GM04503 (cell line): ENCODE results near the gene PLCE1.
A peak's percentile ranks its signal among the peaks of the same experiment; 100 is the strongest.

Experiments
- DNase-seq: peaks from one replicate; pipeline ENCODE4 v3.0.0-alpha.2; 2012; ENCODE audit warnings: low read depth

PLCE1 gene

GRCh38 chr10:93994438-93994801, 689 bp downstream of the PLCE1 start:
- no peak for DNase-seq

GRCh38 chr10:93995182-93995581, 1.5 kb downstream of the PLCE1 start:
- DNase-seq: no peak

- no peak for DNase-seq
These were observed 2.0 kb downstream of the PLCE1 start for GRCh38 chr10:93995598-93996271.

GRCh38 chr10:93996551-93996950, 2.8 kb downstream of the PLCE1 start:
- no peak for DNase-seq

GRCh38 chr10:93997546-93997945, 3.8 kb downstream of the PLCE1 start:
- DNase-seq: no peak

GRCh38 chr10:93999401-93999851, 5.7 kb downstream of the PLCE1 start:
- no peak for DNase-seq

- no peak for DNase-seq
These were observed 7.1 kb downstream of the PLCE1 start for GRCh38 chr10:94000638-94001415.

- no peak for DNase-seq
These were observed 7.7 kb downstream of the PLCE1 start for GRCh38 chr10:94001416-94001810.

GRCh38 chr10:94002156-94002555, 8.4 kb downstream of the PLCE1 start:
- no peak for DNase-seq

- no peak for DNase-seq
These were observed 9.8 kb downstream of the PLCE1 start for GRCh38 chr10:94003488-94003887.

GRCh38 chr10:94005050-94005449, 11.3 kb downstream of the PLCE1 start:
- no peak for DNase-seq

- DNase-seq: peak; percentile 79
These were observed 13.1 kb downstream of the PLCE1 start for GRCh38 chr10:94006591-94007550.

GRCh38 chr10:94008526-94008925, 14.8 kb downstream of the PLCE1 start:
- DNase-seq: no peak

GRCh38 chr10:94010116-94010515, 16.4 kb downstream of the PLCE1 start:
- no peak for DNase-seq

GRCh38 chr10:94010886-94011285, 17.2 kb downstream of the PLCE1 start:
- DNase-seq: no peak

- no peak for DNase-seq
These were observed 17.6 kb downstream of the PLCE1 start for GRCh38 chr10:94011296-94011695.

- no peak for DNase-seq
These were observed 19.1 kb downstream of the PLCE1 start for GRCh38 chr10:94012834-94013233.

- DNase-seq: no peak
These were observed 19.6 kb downstream of the PLCE1 start for GRCh38 chr10:94013331-94013760.

GRCh38 chr10:94014304-94014703, 20.6 kb downstream of the PLCE1 start:
- DNase-seq: no peak

GRCh38 chr10:94016727-94017714, 23.3 kb downstream of the PLCE1 start:
- DNase-seq: no peak

- DNase-seq: no peak
These were observed 24.4 kb downstream of the PLCE1 start for GRCh38 chr10:94018107-94018506.
